ENCODE measurements around the gene IQCF6.

The IQCF6 gene

GRCh38 chr3:51779137-51779536 lies at the start of gene IQCF6:
IQCF6 (minus strand) TSS chr3:51779237; CDS start chr3:51779224, 13 bp downstream.
- Mint-ChIP-seq H3K4me3 (no peak within 1 kb of the TSS), H3K9me3 (ENCODE audit: low read depth) (no peaks in the 10 kb centered on the region), H3K27ac (no peak within 1 kb of the TSS), H3K36me3 (no peaks in the 10 kb centered on the region), H3K27me3 (peaks cover 6% of the 10 kb centered on the region), H3K4me1 (ENCODE audit: low read depth) (no peaks in the 10 kb centered on the region)

GRCh38 chr3:51828297-51828696 lies 49.3 kb upstream of the IQCF6 start:
- peaks cover 3% of the 10 kb centered on the region for H3K4me1 Mint-ChIP-seq (ENCODE audit: low read depth)
- no peak overlapping the region for H3K27ac Mint-ChIP-seq
- H3K27me3 Mint-ChIP-seq: peaks cover 5% of the 10 kb centered on the region
- no peak overlapping the region for H3K4me3 Mint-ChIP-seq
- peaks cover 14% of the 10 kb centered on the region for H3K9me3 Mint-ChIP-seq (ENCODE audit: low read depth)
- H3K36me3 Mint-ChIP-seq: peaks cover 8% of the 10 kb centered on the region

DNA sequence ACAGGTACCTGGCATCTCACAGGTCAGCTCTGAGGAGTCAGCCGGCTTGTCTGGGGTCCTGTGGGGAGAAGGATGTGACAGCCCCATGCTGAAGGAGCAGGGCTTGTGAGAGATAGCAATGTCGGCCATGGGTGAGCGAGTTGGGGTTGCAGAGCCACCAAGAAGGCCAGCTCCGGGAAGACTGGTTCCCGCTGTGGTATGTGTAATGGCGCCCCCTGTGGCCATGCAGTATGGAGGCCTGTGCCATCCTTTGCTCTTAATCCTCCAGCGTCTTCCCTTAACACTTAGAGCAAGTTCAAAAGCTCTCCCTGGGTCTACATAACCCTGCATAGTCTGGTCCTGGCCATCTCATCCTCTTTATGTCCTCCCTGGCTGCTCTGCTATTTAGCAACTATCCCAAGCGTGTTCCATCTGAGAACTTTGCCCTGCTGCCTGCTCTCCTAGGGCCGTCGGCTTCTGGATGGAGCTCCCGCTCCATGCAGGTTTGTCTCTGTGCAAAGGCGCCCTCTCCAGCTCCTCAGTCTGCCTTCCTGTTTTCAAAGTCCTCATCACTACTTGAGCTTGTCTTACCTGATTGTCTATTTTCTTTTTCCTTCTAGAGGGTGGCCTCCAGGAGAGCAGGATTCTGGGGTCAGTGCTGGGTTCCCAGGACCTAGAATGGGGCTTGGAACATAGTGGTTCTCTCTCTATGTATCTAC lies 40.8 kb upstream of the IQCF6 start:
- Mint-ChIP-seq H3K4me1 (ENCODE audit: low read depth) (peaks cover 6% of the 10 kb centered on the region), H3K27ac (no peak overlapping the region), H3K27me3 (peaks cover 24% of the 10 kb centered on the region), H3K36me3 (peaks cover 3% of the 10 kb centered on the region), H3K4me3 (no peak overlapping the region), H3K9me3 (ENCODE audit: low read depth) (peaks cover 7% of the 10 kb centered on the region)

GRCh38 chr3:51819151-51819550 lies 40.1 kb upstream of the IQCF6 start:
- Mint-ChIP-seq H3K36me3 (peaks cover 3% of the 10 kb centered on the region), H3K4me3 (no peak overlapping the region), H3K4me1 (ENCODE audit: low read depth) (peaks cover 6% of the 10 kb centered on the region), H3K27me3 (peaks cover 24% of the 10 kb centered on the region), H3K27ac (no peak overlapping the region), H3K9me3 (ENCODE audit: low read depth) (peaks cover 7% of the 10 kb centered on the region)

DNA sequence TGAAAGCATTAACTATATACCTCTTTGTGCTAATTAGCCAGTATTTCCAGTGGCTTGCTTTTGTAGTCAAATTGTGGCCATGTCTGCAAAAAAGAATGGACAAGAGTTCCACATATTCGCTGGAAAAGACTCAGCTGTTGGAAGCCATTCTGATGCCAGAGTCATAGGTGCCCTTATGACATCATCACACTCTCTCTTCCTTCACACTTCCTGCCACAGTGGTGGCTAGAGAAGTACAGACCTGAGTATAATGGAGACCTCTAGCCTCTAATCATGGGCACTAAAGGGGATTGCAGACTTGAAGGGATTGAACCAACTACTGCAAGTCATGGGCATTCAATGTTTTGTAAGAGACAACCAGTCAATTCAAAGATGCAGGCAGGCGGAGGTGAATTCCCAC lies 38.3 kb upstream of the IQCF6 start:
- no peak overlapping the region for H3K4me3 Mint-ChIP-seq
- H3K27ac Mint-ChIP-seq: no peak overlapping the region
- peaks cover 3% of the 10 kb centered on the region for H3K36me3 Mint-ChIP-seq
- H3K9me3 Mint-ChIP-seq (ENCODE audit: low read depth): peaks cover 7% of the 10 kb centered on the region
- H3K27me3 Mint-ChIP-seq: peaks cover 24% of the 10 kb centered on the region
- H3K4me1 Mint-ChIP-seq (ENCODE audit: low read depth): no peaks in the 10 kb centered on the region

- no peaks in the 10 kb centered on the region for H3K4me1 Mint-ChIP-seq (ENCODE audit: low read depth)
- H3K27ac Mint-ChIP-seq: no peak overlapping the region
- peaks cover 22% of the 10 kb centered on the region for H3K27me3 Mint-ChIP-seq
- H3K4me3 Mint-ChIP-seq: no peak overlapping the region
- H3K9me3 Mint-ChIP-seq (ENCODE audit: low read depth): peaks cover 5% of the 10 kb centered on the region
- H3K36me3 Mint-ChIP-seq: peaks cover 1% of the 10 kb centered on the region
Measured at GRCh38 chr3:51816723-51817122, 37.7 kb upstream of the IQCF6 start.

DNA sequence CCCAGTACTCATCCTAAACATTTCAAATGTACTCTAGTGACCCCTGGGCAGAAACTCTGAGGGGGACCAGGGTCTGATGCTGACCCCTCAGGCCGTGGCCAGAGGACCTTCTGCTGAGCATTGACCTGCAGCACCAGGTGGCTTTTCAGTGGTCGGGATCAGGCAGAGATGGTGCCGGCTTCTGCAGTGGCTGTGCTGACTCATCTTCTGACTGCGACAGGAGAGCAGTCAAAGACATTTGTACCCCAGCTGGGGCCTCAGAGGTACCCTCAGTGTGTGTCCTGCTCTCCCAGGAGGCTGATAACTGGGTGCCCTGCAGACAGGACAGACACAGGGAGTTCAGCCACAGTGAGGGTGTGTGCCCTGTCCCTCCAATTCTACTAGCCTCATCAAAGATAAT lies 36.6 kb upstream of the IQCF6 start:
- Mint-ChIP-seq H3K36me3 (no peaks in the 10 kb centered on the region), H3K4me3 (no peak overlapping the region), H3K4me1 (ENCODE audit: low read depth) (no peaks in the 10 kb centered on the region), H3K27ac (no peak overlapping the region), H3K27me3 (peaks cover 21% of the 10 kb centered on the region), H3K9me3 (ENCODE audit: low read depth) (no peaks in the 10 kb centered on the region)

DNA sequence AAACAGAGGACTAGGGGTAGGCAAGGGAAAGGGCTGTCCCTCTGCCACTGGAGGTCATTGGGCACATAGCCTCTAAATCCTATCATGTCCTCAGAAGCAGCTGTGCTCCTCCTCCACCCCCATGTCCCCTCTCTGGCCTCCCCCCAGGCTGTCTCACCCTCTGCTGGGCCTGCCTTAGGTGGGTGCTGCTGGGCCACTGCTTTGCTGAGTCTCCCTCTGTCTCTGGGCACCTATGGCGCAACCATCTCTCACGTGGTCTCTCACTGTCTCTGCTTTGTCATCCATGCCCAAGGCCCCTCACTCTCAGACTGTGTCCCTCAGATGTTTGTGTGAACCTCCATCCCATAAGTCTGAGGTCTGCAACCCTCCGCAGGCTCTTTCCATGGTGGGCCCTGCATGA lies 35.0 kb upstream of the IQCF6 start:
- H3K27ac Mint-ChIP-seq: no peak overlapping the region
- no peak overlapping the region for H3K4me3 Mint-ChIP-seq
- peaks cover 13% of the 10 kb centered on the region for H3K27me3 Mint-ChIP-seq
- no peaks in the 10 kb centered on the region for H3K9me3 Mint-ChIP-seq (ENCODE audit: low read depth)
- no peaks in the 10 kb centered on the region for H3K4me1 Mint-ChIP-seq (ENCODE audit: low read depth)
- H3K36me3 Mint-ChIP-seq: no peaks in the 10 kb centered on the region

- Mint-ChIP-seq H3K27ac (no peak overlapping the region), H3K9me3 (ENCODE audit: low read depth) (no peaks in the 10 kb centered on the region)
Measured at GRCh38 chr3:51813539-51813938, 34.5 kb upstream of the IQCF6 start.

DNA sequence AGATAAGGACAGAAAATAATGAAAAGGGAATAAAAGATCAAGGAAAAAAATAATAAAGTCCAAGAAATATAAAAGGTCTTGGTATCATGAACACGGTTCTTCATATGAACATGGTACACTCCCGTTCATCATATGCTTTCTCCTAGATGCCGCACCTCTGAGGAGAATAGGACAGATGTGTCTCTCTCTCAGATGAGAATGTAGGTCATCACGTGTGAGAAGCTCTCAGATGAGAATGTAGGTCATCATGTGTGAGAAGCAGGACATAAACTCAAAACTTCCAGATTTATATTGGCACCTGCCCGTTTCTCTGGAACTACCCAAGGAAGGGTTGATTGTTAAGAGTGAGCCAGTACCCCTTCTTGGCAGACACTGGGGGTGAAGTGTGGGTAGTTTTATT lies 29.9 kb upstream of the IQCF6 start:
- H3K4me1 Mint-ChIP-seq (ENCODE audit: low read depth): no peaks in the 10 kb centered on the region
- H3K9me3 Mint-ChIP-seq (ENCODE audit: low read depth): peaks cover 3% of the 10 kb centered on the region
- peaks cover 2% of the 10 kb centered on the region for H3K27me3 Mint-ChIP-seq
- peaks cover 2% of the 10 kb centered on the region for H3K36me3 Mint-ChIP-seq
- H3K27ac Mint-ChIP-seq: no peak overlapping the region
- H3K4me3 Mint-ChIP-seq: no peak overlapping the region

More at GRCh38 chr3:51813539-51813938, 34.5 kb upstream of the IQCF6 start:
- Mint-ChIP-seq H3K4me3 (no peak overlapping the region), H3K36me3 (no peaks in the 10 kb centered on the region), H3K27me3 (peaks cover 12% of the 10 kb centered on the region), H3K4me1 (ENCODE audit: low read depth) (no peaks in the 10 kb centered on the region)

GRCh38 chr3:51802106-51802703 lies 23.2 kb upstream of the IQCF6 start:
- H3K27me3 Mint-ChIP-seq: no peaks in the 10 kb centered on the region
- no peak overlapping the region for H3K4me3 Mint-ChIP-seq
- H3K27ac Mint-ChIP-seq: no peak overlapping the region
- H3K36me3 Mint-ChIP-seq: no peaks in the 10 kb centered on the region
- peaks cover 13% of the 10 kb centered on the region for H3K4me1 Mint-ChIP-seq (ENCODE audit: low read depth)
- no peaks in the 10 kb centered on the region for H3K9me3 Mint-ChIP-seq (ENCODE audit: low read depth)

- Mint-ChIP-seq H3K9me3 (ENCODE audit: low read depth) (no peaks in the 10 kb centered on the region), H3K36me3 (no peaks in the 10 kb centered on the region), H3K4me3 (no peak overlapping the region), H3K4me1 (ENCODE audit: low read depth) (peaks cover 13% of the 10 kb centered on the region), H3K27me3 (no peaks in the 10 kb centered on the region), H3K27ac (no peak overlapping the region)
Measured at GRCh38 chr3:51800750-51801125, 21.7 kb upstream of the IQCF6 start.

DNA sequence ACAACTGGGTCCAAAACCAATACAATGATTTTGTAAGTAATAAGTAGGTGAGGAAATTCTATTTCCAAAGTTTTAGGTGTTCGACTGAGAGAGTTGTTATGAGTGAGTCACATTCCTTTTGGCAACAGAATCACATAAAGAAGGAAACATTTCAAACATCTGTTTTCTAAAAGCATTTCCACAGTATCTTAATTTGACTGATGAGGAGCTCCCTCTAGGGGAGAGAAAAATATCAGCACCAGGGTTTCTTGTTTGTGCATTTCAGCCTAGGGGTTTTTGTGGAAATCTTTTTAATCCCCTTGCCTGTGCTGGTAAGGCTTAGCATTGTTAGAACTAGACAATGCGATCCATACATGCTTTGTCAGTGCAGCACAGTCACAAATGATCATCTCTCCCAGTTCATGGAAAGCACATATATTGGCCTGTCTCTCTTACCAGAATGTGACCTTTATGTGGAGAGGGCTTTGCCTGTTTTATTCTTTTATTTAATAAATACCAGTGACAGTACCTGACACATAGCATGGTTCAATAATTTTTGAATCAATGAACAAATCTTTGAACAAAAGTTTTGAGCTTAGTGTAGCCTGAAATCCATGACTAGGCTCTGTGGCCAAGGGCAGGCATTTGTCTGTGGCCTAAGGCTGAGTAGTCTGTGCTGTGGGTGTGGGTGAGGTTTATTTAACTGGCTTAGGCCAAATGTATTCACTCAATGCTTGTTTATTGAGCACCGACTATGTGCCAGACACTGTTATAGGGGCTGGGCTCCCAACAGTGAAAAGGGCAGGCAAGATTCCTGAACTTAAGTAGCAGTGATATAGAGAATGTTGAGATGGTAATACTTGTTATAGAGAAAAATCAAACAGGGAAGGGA lies 21.1 kb upstream of the IQCF6 start:
- peaks cover 13% of the 10 kb centered on the region for H3K4me1 Mint-ChIP-seq (ENCODE audit: low read depth)
- no peaks in the 10 kb centered on the region for H3K27me3 Mint-ChIP-seq
- H3K36me3 Mint-ChIP-seq: no peaks in the 10 kb centered on the region
- no peak overlapping the region for H3K4me3 Mint-ChIP-seq
- no peaks in the 10 kb centered on the region for H3K9me3 Mint-ChIP-seq (ENCODE audit: low read depth)
- no peak overlapping the region for H3K27ac Mint-ChIP-seq

- no peak overlapping the region for H3K27ac Mint-ChIP-seq
- no peaks in the 10 kb centered on the region for H3K27me3 Mint-ChIP-seq
- H3K4me1 Mint-ChIP-seq (ENCODE audit: low read depth): peaks cover 13% of the 10 kb centered on the region
- H3K4me3 Mint-ChIP-seq: no peak overlapping the region
- no peaks in the 10 kb centered on the region for H3K9me3 Mint-ChIP-seq (ENCODE audit: low read depth)
- no peaks in the 10 kb centered on the region for H3K36me3 Mint-ChIP-seq
Measured at GRCh38 chr3:51798411-51798963, 19.4 kb upstream of the IQCF6 start.

GRCh38 chr3:51796854-51797253 lies 17.8 kb upstream of the IQCF6 start:
- Mint-ChIP-seq H3K27ac (no peak overlapping the region), H3K36me3 (no peaks in the 10 kb centered on the region), H3K4me3 (no peak overlapping the region), H3K4me1 (ENCODE audit: low read depth) (peaks cover 13% of the 10 kb centered on the region), H3K27me3 (no peaks in the 10 kb centered on the region), H3K9me3 (ENCODE audit: low read depth) (no peaks in the 10 kb centered on the region)

All from activated naive CD8-positive, alpha-beta T cell (primary cell).